Endothelial cell of umbilical vein (primary cell): Measurements from ENCODE around the gene DNAH9.

Experiments used
- CTCF ChIP-seq, 2 donors: IDR thresholded peaks; 1 replicate in 1 of 2; 2 replicates in 1 of 2; pipeline ENCODE4 v1.5.1; 2011; ENCODE audit warnings: low read length in 2 of 2, mild to moderate bottlenecking in 2 of 2, moderate library complexity in 2 of 2, control low read depth in 1 of 2, inconsistent platforms in 1 of 2, low read depth in 1 of 2; ENCODE audit not compliant: insufficient read depth in 1 of 2; ENCODE audit errors: extremely low read depth in 1 of 2
- EZH2 ChIP-seq: IDR thresholded peaks from 2 replicates; pipeline ENCODE4 v1.6.1; 2012; ENCODE audit warnings: borderline replicate concordance, low read depth, mild to moderate bottlenecking, moderate library complexity, low read length, inconsistent platforms; ENCODE audit not compliant: severe bottlenecking
- JUN ChIP-seq: IDR thresholded peaks from 2 replicates; pipeline ENCODE4 v1.6.1; 2011; ENCODE audit warnings: borderline replicate concordance, low read depth; ENCODE audit not compliant: insufficient read length, insufficient read depth
- MAX ChIP-seq: IDR thresholded peaks from 2 replicates; pipeline ENCODE4 v1.6.1; 2011; ENCODE audit not compliant: insufficient read depth, insufficient read length
- MYC ChIP-seq: IDR thresholded peaks from one replicate; pipeline ENCODE4 v1.6.1; 2011; ENCODE audit warnings: mild to moderate bottlenecking, low read depth, low read length
- POLR2A ChIP-seq: IDR thresholded peaks from 2 replicates; pipeline ENCODE4 v1.6.1; 2012; ENCODE audit warnings: low read depth, mild to moderate bottlenecking, control low read depth, low read length
- POLR2AphosphoS5 ChIP-seq: IDR thresholded peaks from 2 replicates; pipeline ENCODE4 v1.6.1; 2012; ENCODE audit warnings: low read depth, mild to moderate bottlenecking, control low read depth, low read length, moderate library complexity; ENCODE audit not compliant: insufficient read depth

GRCh38 chr17:11618861-11619566 is 20.7 kb downstream of the DNAH9 start:
- TF ChIP-seq POLR2AphosphoS5 = no peak
- no peak for TF ChIP-seq CTCF (IDR thresholded peaks at IDR 0.05; ENCODE audit: extremely low read depth in 1 of 2, insufficient read depth in 1 of 2, low read depth in 1 of 2, low read length in 2 of 2)
- TF ChIP-seq EZH2 = no peak
- no peak for TF ChIP-seq MAX
- no peak for TF ChIP-seq POLR2A
- TF ChIP-seq JUN = no peak
- no peak for TF ChIP-seq MYC
